Loucy (cell line): ENCODE results near the gene RAPGEF2.

Experiments used
- H2AFZ ChIP-seq: fragments of 200-600 bp; sonication (generic); 2 replicates; pipeline ENCODE4 v1.6.0; 2016; ENCODE audit warnings: antibody characterized with exemption, mild to moderate bottlenecking, low read length, moderate library complexity
- H3F3A ChIP-seq: fragments of 200-600 bp; 2 replicates; pipeline ENCODE4 v1.6.0; 2016; ENCODE audit warnings: antibody characterized with exemption, low read depth, mild to moderate bottlenecking
- H3K27me3 ChIP-seq: fragments of 200-600 bp; sonication (generic); 2 replicates; pipeline ENCODE4 v1.6.1; 2014; ENCODE audit warnings: low read length, mild to moderate bottlenecking; ENCODE audit not compliant: insufficient read depth, poor library complexity, severe bottlenecking
- H3K36me3 ChIP-seq: fragments of 200-600 bp; sonication (generic); 2 replicates; pipeline ENCODE4 v1.6.1; 2016; ENCODE audit warnings: low read length; ENCODE audit not compliant: insufficient read depth
- H3K4me1 ChIP-seq: fragments of 200-600 bp; sonication (generic); 2 replicates; pipeline ENCODE4 v1.5.1; 2014; ENCODE audit warnings: low read length, mild to moderate bottlenecking; ENCODE audit not compliant: insufficient read depth, poor library complexity, severe bottlenecking
- H3K4me2 ChIP-seq: fragments of 200-600 bp; sonication (generic); 2 replicates; pipeline ENCODE4 v1.6.0; 2014; ENCODE audit warnings: antibody characterized with exemption, low read length, low read depth, mild to moderate bottlenecking; ENCODE audit not compliant: poor library complexity, severe bottlenecking
- H3K4me3 ChIP-seq: fragments of 200-600 bp; sonication (generic); 2 replicates; pipeline ENCODE4 v1.5.1; 2014; ENCODE audit warnings: low read length, mild to moderate bottlenecking, mixed read lengths; ENCODE audit not compliant: poor library complexity, severe bottlenecking
- H3K79me2 ChIP-seq: fragments of 200-600 bp; sonication (generic); 2 replicates; pipeline ENCODE4 v1.6.1; 2014; ENCODE audit warnings: low read length; ENCODE audit not compliant: insufficient read depth
- H3K9ac ChIP-seq: fragments of 200-600 bp; sonication (generic); 2 replicates; pipeline ENCODE4 v1.6.0; 2014; ENCODE audit warnings: mild to moderate bottlenecking, low read depth, low read length, moderate library complexity; ENCODE audit not compliant: poor library complexity, severe bottlenecking
- H3K9me2 ChIP-seq: fragments of 200-600 bp; sonication (generic); replicated peaks from 2 replicates; pipeline ENCODE4 v1.6.1; 2016; ENCODE audit warnings: low read depth, low read length, mixed read lengths
- H3K9me3 ChIP-seq: fragments of 200-600 bp; sonication (generic); 2 replicates; pipeline ENCODE4 v1.6.1; 2014; ENCODE audit warnings: mild to moderate bottlenecking, antibody characterized with exemption, low read length, low read depth; ENCODE audit not compliant: insufficient read depth
- H4K20me1 ChIP-seq: fragments of 200-600 bp; sonication (generic); 2 replicates; pipeline ENCODE4 v1.6.0; 2014; ENCODE audit warnings: antibody characterized with exemption, low read length, mild to moderate bottlenecking; ENCODE audit not compliant: insufficient read depth, poor library complexity, severe bottlenecking
- EZH2phosphoT487 ChIP-seq: fragments of 200-600 bp; IDR thresholded peaks from 2 replicates; pipeline ENCODE4 v1.6.1; 2018; ENCODE audit warnings: antibody characterized with exemption, mild to moderate bottlenecking, moderate library complexity, borderline replicate concordance
- TF ChIP-seq, protein P1 (sequence below): fragments of 200-600 bp; sonication (generic); conservative IDR thresholded peaks from 2 replicates; pipeline ENCODE4 v1.5.1; 2014; ENCODE audit warnings: mild to moderate bottlenecking, antibody characterized with exemption, low read length

The RAPGEF2 gene

DNA sequence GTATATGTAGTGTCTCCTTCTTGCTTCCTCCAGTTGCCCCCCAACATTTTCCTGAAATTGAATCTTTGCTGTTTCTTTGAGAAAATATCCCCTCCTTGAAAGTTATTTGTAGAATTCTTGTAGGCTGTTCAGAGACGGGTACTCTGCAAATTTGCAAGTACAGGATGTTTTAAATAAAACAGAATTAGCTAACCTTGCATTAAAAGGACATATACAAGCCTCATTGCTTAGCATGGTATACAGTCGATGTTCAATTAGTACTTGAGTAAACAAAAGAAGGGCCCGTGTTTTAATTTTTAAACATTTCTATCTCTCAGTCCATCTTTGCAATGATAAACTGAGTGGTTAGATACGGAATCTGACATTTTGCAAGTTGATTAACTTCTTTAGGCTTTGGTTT is 50.8 kb downstream of the RAPGEF2 start:
- Histone ChIP-seq H3K9me3 (no peaks in the 10 kb centered on the region), H3K9ac (no peak overlapping the region), H3K36me3 (no peaks in the 10 kb centered on the region), H4K20me1 (peaks cover 3% of the 10 kb centered on the region), H3K79me2 (peaks cover 98% of the 10 kb centered on the region), H3F3A (no peaks in the 10 kb centered on the region), H2AFZ (no peak overlapping the region), H3K4me3 (no peak overlapping the region), H3K4me2 (no peak overlapping the region), H3K27me3 (no peaks in the 10 kb centered on the region), H3K4me1 (peaks cover 40% of the 10 kb centered on the region), H3K9me2 (no peaks in the 10 kb centered on the region)
- TF ChIP-seq, protein P1, sequence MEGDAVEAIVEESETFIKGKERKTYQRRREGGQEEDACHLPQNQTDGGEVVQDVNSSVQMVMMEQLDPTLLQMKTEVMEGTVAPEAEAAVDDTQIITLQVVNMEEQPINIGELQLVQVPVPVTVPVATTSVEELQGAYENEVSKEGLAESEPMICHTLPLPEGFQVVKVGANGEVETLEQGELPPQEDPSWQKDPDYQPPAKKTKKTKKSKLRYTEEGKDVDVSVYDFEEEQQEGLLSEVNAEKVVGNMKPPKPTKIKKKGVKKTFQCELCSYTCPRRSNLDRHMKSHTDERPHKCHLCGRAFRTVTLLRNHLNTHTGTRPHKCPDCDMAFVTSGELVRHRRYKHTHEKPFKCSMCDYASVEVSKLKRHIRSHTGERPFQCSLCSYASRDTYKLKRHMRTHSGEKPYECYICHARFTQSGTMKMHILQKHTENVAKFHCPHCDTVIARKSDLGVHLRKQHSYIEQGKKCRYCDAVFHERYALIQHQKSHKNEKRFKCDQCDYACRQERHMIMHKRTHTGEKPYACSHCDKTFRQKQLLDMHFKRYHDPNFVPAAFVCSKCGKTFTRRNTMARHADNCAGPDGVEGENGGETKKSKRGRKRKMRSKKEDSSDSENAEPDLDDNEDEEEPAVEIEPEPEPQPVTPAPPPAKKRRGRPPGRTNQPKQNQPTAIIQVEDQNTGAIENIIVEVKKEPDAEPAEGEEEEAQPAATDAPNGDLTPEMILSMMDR: no peak
- TF ChIP-seq EZH2phosphoT487: no peak

DNA sequence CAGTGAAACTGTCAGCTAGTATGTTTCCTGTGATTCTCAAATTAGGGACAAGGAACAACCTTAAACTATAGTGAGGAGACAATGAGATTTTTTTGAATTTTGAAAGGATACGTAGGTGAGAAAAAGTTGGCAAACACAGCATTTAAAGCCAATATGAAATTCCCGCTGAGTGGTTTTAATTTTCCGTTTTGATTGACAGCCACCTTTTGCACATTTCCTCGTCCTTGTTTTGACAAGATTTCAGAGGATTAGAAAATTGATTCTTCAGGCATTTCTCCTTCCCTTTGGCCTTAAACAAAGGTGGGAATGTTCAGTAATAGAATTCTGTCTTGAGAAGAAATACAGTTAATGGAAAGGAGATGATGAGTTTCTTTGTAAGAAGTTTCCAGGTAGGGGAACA is 52.2 kb downstream of the RAPGEF2 start:
- no peak overlapping the region for H3K4me2 ChIP-seq
- H3K9ac ChIP-seq: no peak overlapping the region
- no peaks in the 10 kb centered on the region for H3F3A ChIP-seq
- no peak overlapping the region for H2AFZ ChIP-seq
- H3K79me2 ChIP-seq: peaks cover 97% of the 10 kb centered on the region
- H3K27me3 ChIP-seq: no peaks in the 10 kb centered on the region
- TF ChIP-seq EZH2phosphoT487: no peak
- TF ChIP-seq, protein P1: no peak
- H4K20me1 ChIP-seq: no peaks in the 10 kb centered on the region
- no peaks in the 10 kb centered on the region for H3K9me2 ChIP-seq
- no peak overlapping the region for H3K4me3 ChIP-seq
- H3K4me1 ChIP-seq: peaks cover 51% of the 10 kb centered on the region
- H3K9me3 ChIP-seq: no peaks in the 10 kb centered on the region
- no peaks in the 10 kb centered on the region for H3K36me3 ChIP-seq

DNA sequence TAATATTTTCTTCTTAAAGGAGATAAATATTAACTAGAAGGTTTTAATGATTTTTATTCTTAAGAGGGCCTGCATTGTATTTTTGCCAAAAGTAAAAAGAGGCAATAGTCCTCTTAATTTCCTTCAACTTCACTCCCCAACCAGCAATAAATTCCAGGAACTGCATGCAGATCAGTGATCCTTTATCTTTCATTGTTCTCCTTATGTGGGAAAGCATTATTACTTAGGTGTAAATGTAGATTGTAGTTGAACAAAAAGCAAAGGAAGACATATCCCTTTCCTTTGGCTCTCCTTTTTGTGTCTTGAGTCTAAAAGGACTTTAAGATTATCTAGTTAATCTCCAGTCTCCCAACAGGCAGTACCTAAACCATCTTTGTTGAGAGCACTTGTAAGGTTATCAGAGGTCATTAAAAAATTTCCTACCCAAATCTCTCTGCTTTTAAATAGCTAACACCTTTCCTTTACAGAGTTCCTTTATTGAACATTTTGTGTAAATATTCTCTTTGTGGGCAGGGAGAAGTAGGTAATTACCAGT is 55.3 kb downstream of the RAPGEF2 start:
- Histone ChIP-seq H3K4me1 (peaks cover 62% of the 10 kb centered on the region), H3K36me3 (no peaks in the 10 kb centered on the region), H4K20me1 (peaks cover 5% of the 10 kb centered on the region), H3K9me2 (no peaks in the 10 kb centered on the region), H3F3A (no peaks in the 10 kb centered on the region), H3K27me3 (no peaks in the 10 kb centered on the region), H3K9me3 (no peaks in the 10 kb centered on the region), H3K4me3 (no peak overlapping the region), H3K9ac (no peak overlapping the region), H3K79me2 (peaks cover 87% of the 10 kb centered on the region), H2AFZ (no peak overlapping the region), H3K4me2 (peak overlapping the region; percentile 9)
- no peak for TF ChIP-seq EZH2phosphoT487
- TF ChIP-seq, protein P1: no peak
